Colonic mucosa (tissue), 4 donors: Measurements from ENCODE around the gene NRM. TPM values are rescaled to one million over a fixed set of nuclear protein-coding genes. Genes with fewer than 3 reads are reported as not detected.
"Not testable (repeated sequence)": the region's sequence is repeated elsewhere in the genome, so short reads cannot be mapped to it uniquely, and the experiment has no call there.

Source experiments
- DNase-seq: peaks from one replicate; pipeline ENCODE4 v3.0.0-alpha.2; 2020
- H3K27ac ChIP-seq: fragments of 200-600 bp; one replicate; pipeline ENCODE4 v1.8.0; 2021
- H3K27me3 ChIP-seq: fragments of 200-600 bp; one replicate; pipeline ENCODE4 v1.8.0; 2021
- H3K36me3 ChIP-seq: fragments of 200-600 bp; one replicate; pipeline ENCODE4 v1.8.0; 2021
- H3K4me1 ChIP-seq: fragments of 200-600 bp; one replicate; pipeline ENCODE4 v1.8.0; 2021; ENCODE audit warnings: mild to moderate bottlenecking
- H3K4me3 ChIP-seq: fragments of 200-600 bp; one replicate; pipeline ENCODE4 v1.8.0; 2021
- H3K9ac ChIP-seq, 2 donors: one replicate each; pipeline ENCODE4 v1.7.0; 2013; ENCODE audit warnings: control low read depth in 2 of 2, low read depth in 2 of 2, low read length in 2 of 2
- H3K9me3 ChIP-seq: fragments of 200-600 bp; one replicate; pipeline ENCODE4 v1.8.0; 2021
- CTCF ChIP-seq: fragments of 200-600 bp; IDR thresholded peaks from one replicate; pipeline ENCODE4 v1.8.0; 2022; ENCODE audit warnings: antibody characterized with exemption, mild to moderate bottlenecking
- intact Hi-C: fragments of 100-400 bp; cut with DNase I; formaldehyde crosslinking; loops from one replicate; pipeline ENCODE4 v1.14.1; 2022
- total RNA-seq, 2 donors: library from RNA; stranded (reverse); fragmentation: NEBNext Ultra II Directional in 1 of 2; extraction: Animal tissue kit (Norgen Biotek cat#: 25700) in 1 of 2; gene quantifications; one replicate each; pipeline ENCODE4 v1.2.1, GENCODE V29; 2021
- donor health status: healthy.
- donor health status: DM: no; HTN: no; CAD: no.
- donor health status: DM: no; HTN: no; CAD: no.

The NRM gene
- total RNA-seq, 2 donors from 2014 or later = 7.4 to 19.2 TPM

GRCh38 chr6:30678964-30679726, 11.6 kb downstream of the NRM start:
- peak overlapping the region; percentile 3 to 48 for H3K9ac ChIP-seq
- peak; percentile 91 for DNase-seq
- intact Hi-C loops = loop anchor here (1.0 to 2.0 kb wide), 2 partner anchors 43 to 52 kb away; no protein-coding TSS in a partner anchor
- H3K4me1 ChIP-seq = peaks cover 4% of the 10 kb centered on the region
- H3K4me3 ChIP-seq = peak overlapping the region; percentile 53
- peaks cover 6% of the 10 kb centered on the region for H3K36me3 ChIP-seq
- peak overlapping the region; percentile 84 for H3K27ac ChIP-seq
- TF ChIP-seq CTCF = peak; percentile 85
- no peaks in the 10 kb centered on the region for H3K27me3 ChIP-seq
- H3K9me3 ChIP-seq = no peaks in the 10 kb centered on the region

- no peak overlapping the region for H3K9ac ChIP-seq
- no peaks in the 10 kb centered on the region for H3K9me3 ChIP-seq
- intact Hi-C loops = no loop called here
- H3K27ac ChIP-seq = no peak overlapping the region
- H3K36me3 ChIP-seq = peaks cover 6% of the 10 kb centered on the region
- no peak overlapping the region for H3K4me3 ChIP-seq
- H3K4me1 ChIP-seq = peaks cover 5% of the 10 kb centered on the region
- no peaks in the 10 kb centered on the region for H3K27me3 ChIP-seq
- no peak for DNase-seq
- TF ChIP-seq CTCF = no peak
Measured at GRCh38 chr6:30676660-30677285, 14.0 kb downstream of the NRM start.

GRCh38 chr6:30672445-30673253, 18.1 kb downstream of the NRM start, which contains the start of gene DHX16:
Gene DHX16 (minus strand): TSS chr6:30673006. CDS start chr6:30672841, 165 bp downstream.
- Histone ChIP-seq H3K4me1 (peaks cover 9% of the 10 kb centered on the region), H3K27ac (peak within 1 kb of the TSS; percentile 75), H3K36me3 (peaks cover 11% of the 10 kb centered on the region), H3K9me3 (no peaks in the 10 kb centered on the region), H3K9ac (peak within 1 kb of the TSS; percentile 85 to 96), H3K27me3 (no peaks in the 10 kb centered on the region), H3K4me3 (peak within 1 kb of the TSS; percentile 96)
- peak; percentile 83 for TF ChIP-seq CTCF
- peak; percentile 98 for DNase-seq
- intact Hi-C loops = loop anchor here (2.0 to 5.0 kb wide), 2 partner anchors 46 to 190 kb away; partner anchors contain the start of gene ATAT1

GRCh38 chr6:30670760-30671527, 19.8 kb downstream of the NRM start:
- Histone ChIP-seq H3K4me3 (no peak overlapping the region), H3K4me1 (peaks cover 9% of the 10 kb centered on the region), H3K9me3 (no peaks in the 10 kb centered on the region), H3K27ac (no peak overlapping the region), H3K27me3 (no peaks in the 10 kb centered on the region), H3K36me3 (peaks cover 4% of the 10 kb centered on the region), H3K9ac (no peak overlapping the region)
- DNase-seq = no peak
- intact Hi-C loops = loop anchor here (5.0 kb wide), 1 partner anchor 189 kb away; no protein-coding TSS in a partner anchor
- no peak for TF ChIP-seq CTCF

- H3K27ac ChIP-seq, H3K4me3 ChIP-seq, H3K9ac ChIP-seq, DNase-seq, H3K4me1 ChIP-seq, H3K27me3 ChIP-seq, intact Hi-C loops, H3K9me3 ChIP-seq: not testable (repeated sequence)
- H3K36me3 ChIP-seq = peaks cover 23% of the 10 kb centered on the region
Measured at GRCh38 chr6:30666300-30666699, 24.5 kb downstream of the NRM start.
